Natural killer cell (primary cell): ENCODE results near the gene ITGB5. TPM values are rescaled to one million over a fixed set of nuclear protein-coding genes. Genes with fewer than 3 reads are reported as not detected.

Experiments used
- ATAC-seq, 3 donors: fragments of 150-1000 bp in 2 of 3; fragments of 200-7000 bp in 1 of 3; cut with Tn5 transposase; 1 replicate in 1 of 3; 2 replicates in 2 of 3; pipeline ENCODE4 v1.10.0; 2021; ENCODE audit warnings: mild to moderate bottlenecking in 2 of 3, moderate library complexity in 2 of 3
- DNase-seq, 2 donors: peaks; one replicate each; pipeline versions ENCODE4 v3.0.0 to v3.0.0-alpha.2; 2013 to 2021; ENCODE audit warnings: mixed read lengths in 1 of 2
- H3K27ac ChIP-seq: one replicate; pipeline ENCODE4 v1.5.1; 2013; ENCODE audit warnings: mild to moderate bottlenecking, low read length
- H3K27me3 ChIP-seq: one replicate; pipeline ENCODE4 v1.6.1; 2013; ENCODE audit warnings: low read length; ENCODE audit not compliant: control insufficient read depth, insufficient read depth
- H3K36me3 ChIP-seq: one replicate; pipeline ENCODE4 v1.6.1; 2013; ENCODE audit warnings: low read length; ENCODE audit not compliant: control insufficient read depth, insufficient read depth
- H3K4me1 ChIP-seq: one replicate; pipeline ENCODE4 v1.6.1; 2013; ENCODE audit warnings: low read length; ENCODE audit not compliant: control insufficient read depth, insufficient read depth
- H3K4me3 ChIP-seq: one replicate; pipeline ENCODE4 v1.5.1; 2013; ENCODE audit warnings: low read length
- H3K9me3 ChIP-seq: one replicate; pipeline ENCODE4 v1.6.1; 2013; ENCODE audit warnings: low read length; ENCODE audit not compliant: control insufficient read depth, insufficient read depth
- H3K27ac Mint-ChIP-seq, 2 donors: one replicate each; pipeline ENCODE4 v1.8.0; 2022; ENCODE audit warnings: mild to moderate bottlenecking in 2 of 2, mixed read lengths in 2 of 2, moderate library complexity in 1 of 2
- H3K27me3 Mint-ChIP-seq, 2 donors: one replicate each; pipeline ENCODE4 v1.8.0; 2022; ENCODE audit warnings: low read depth in 2 of 2, mixed read lengths in 2 of 2
- H3K36me3 Mint-ChIP-seq: one replicate; pipeline ENCODE4 v1.8.0; 2022; ENCODE audit warnings: mixed read lengths
- H3K4me1 Mint-ChIP-seq, 2 donors: one replicate each; pipeline ENCODE4 v1.8.0; 2022; ENCODE audit warnings: mixed read lengths in 2 of 2
- H3K4me3 Mint-ChIP-seq: one replicate; pipeline ENCODE4 v1.8.0; 2022; ENCODE audit warnings: mild to moderate bottlenecking, moderate library complexity, mixed read lengths
- H3K9me3 Mint-ChIP-seq, 2 donors: one replicate each; pipeline ENCODE4 v1.8.0; 2022; ENCODE audit warnings: mixed read lengths in 2 of 2
- CTCF ChIP-seq: fragments of 200-600 bp; IDR thresholded peaks from one replicate; pipeline ENCODE4 v1.8.0; 2022; ENCODE audit warnings: antibody characterized with exemption
- WGBS: methylation state at CpG from one replicate; pipeline ENCODE4 v1.1.7; 2013; ENCODE audit warnings: missing lambda C conversion rate; ENCODE audit not compliant: insufficient coverage; 5-methylcytosine and 5-hydroxymethylcytosine counted together
- intact Hi-C: fragments of 100-400 bp; cut with micrococcal nuclease; formaldehyde crosslinking; loops from one replicate; pipeline ENCODE4 v1.14.2; 2022
- total RNA-seq, 4 donors: library from RNA; stranded (reverse); fragments of 120-200 nt in 1 of 4; gene quantifications; one replicate each; pipeline versions ENCODE4 v1.2.3 to v1.2.4, GENCODE V29; 2013 to 2022

Gene ITGB5
- total RNA-seq, 3 donors from 2014 or later (not counting 1 experiment from before 2014, with no cell fraction given) = 1.0 to 8.4 (median 5.4) TPM

- no peaks in the 10 kb centered on the region for H3K36me3 ChIP-seq
- no peak overlapping the region for H3K4me3 Mint-ChIP-seq
- 92% methylated on average over 9 of the region's 9 CpGs for WGBS
- H3K27me3 Mint-ChIP-seq = peaks cover 0 to 12% of the 10 kb centered on the region in 2 donors
- no peaks in the 10 kb centered on the region for H3K9me3 ChIP-seq
- H3K4me3 ChIP-seq = no peak overlapping the region
- intact Hi-C loops = no loop called here
- no peak for TF ChIP-seq CTCF
- H3K27ac ChIP-seq = no peak overlapping the region
- H3K9me3 Mint-ChIP-seq = no peaks in the 10 kb centered on the region
- no peak overlapping the region for H3K27ac Mint-ChIP-seq
- no peak for ATAC-seq
- peaks cover 34% of the 10 kb centered on the region for H3K4me1 ChIP-seq
- H3K4me1 Mint-ChIP-seq = peaks cover 23 to 46% of the 10 kb centered on the region in 2 donors
- H3K27me3 ChIP-seq = no peaks in the 10 kb centered on the region
- no peaks in the 10 kb centered on the region for H3K36me3 Mint-ChIP-seq
- no peak for DNase-seq
Measured at GRCh38 chr3:124779751-124780191, 107.4 kb downstream of the ITGB5 start.

- H3K9me3 ChIP-seq = no peaks in the 10 kb centered on the region
- H3K27me3 ChIP-seq = no peaks in the 10 kb centered on the region
- H3K4me1 Mint-ChIP-seq = peaks cover 16 to 40% of the 10 kb centered on the region in 2 donors
- H3K27me3 Mint-ChIP-seq = peaks cover 0 to 12% of the 10 kb centered on the region in 2 donors
- DNase-seq (no peak), ATAC-seq (no peak)
- WGBS = 94% methylated on average over 5 of the region's 7 CpGs
- H3K4me1 ChIP-seq = peaks cover 27% of the 10 kb centered on the region
- H3K4me3 Mint-ChIP-seq = no peak overlapping the region
- no peak for TF ChIP-seq CTCF
- H3K36me3 ChIP-seq = no peaks in the 10 kb centered on the region
- intact Hi-C loops = no loop called here
- no peaks in the 10 kb centered on the region for H3K9me3 Mint-ChIP-seq
- H3K27ac Mint-ChIP-seq = no peak overlapping the region
- no peak overlapping the region for H3K27ac ChIP-seq
- no peak overlapping the region for H3K4me3 ChIP-seq
- no peaks in the 10 kb centered on the region for H3K36me3 Mint-ChIP-seq
Measured at GRCh38 chr3:124779116-124779515, 108.0 kb downstream of the ITGB5 start.

- H3K9me3 Mint-ChIP-seq = no peaks in the 10 kb centered on the region
- H3K4me1 Mint-ChIP-seq = peaks cover 15 to 30% of the 10 kb centered on the region in 2 donors
- 89% methylated on average over 5 of the region's 5 CpGs for WGBS
- H3K27me3 Mint-ChIP-seq = peaks cover 0 to 10% of the 10 kb centered on the region in 2 donors
- H3K27ac ChIP-seq = no peak overlapping the region
- H3K27ac Mint-ChIP-seq = peak overlapping the region in 1 of 2 donors; percentile 13
- intact Hi-C loops = no loop called here
- ATAC-seq = no peak
- no peak for TF ChIP-seq CTCF
- no peaks in the 10 kb centered on the region for H3K27me3 ChIP-seq
- no peak overlapping the region for H3K4me3 Mint-ChIP-seq
- no peaks in the 10 kb centered on the region for H3K36me3 ChIP-seq
- no peaks in the 10 kb centered on the region for H3K36me3 Mint-ChIP-seq
- no peak overlapping the region for H3K4me3 ChIP-seq
- DNase-seq = no peak
- H3K4me1 ChIP-seq = peaks cover 21% of the 10 kb centered on the region
- H3K9me3 ChIP-seq = no peaks in the 10 kb centered on the region
Measured at GRCh38 chr3:124777762-124778470, 109.2 kb downstream of the ITGB5 start.

- H3K27me3 Mint-ChIP-seq = peaks cover 9 to 10% of the 10 kb centered on the region in 2 donors
- H3K27ac Mint-ChIP-seq = no peak overlapping the region
Measured at GRCh38 chr3:124776856-124777255, 110.3 kb downstream of the ITGB5 start.

More at GRCh38 chr3:124776856-124777255, 110.3 kb downstream of the ITGB5 start:
- ATAC-seq = no peak
- no peak overlapping the region for H3K27ac ChIP-seq
- 92% methylated on average over 5 of the region's 5 CpGs for WGBS
- Mint-ChIP-seq H3K9me3 (no peaks in the 10 kb centered on the region), H3K4me1 (peaks cover 9 to 25% of the 10 kb centered on the region in 2 donors), H3K36me3 (no peaks in the 10 kb centered on the region), H3K4me3 (no peak overlapping the region)
- intact Hi-C loops = no loop called here
- DNase-seq = no peak
- no peaks in the 10 kb centered on the region for H3K36me3 ChIP-seq
- no peak overlapping the region for H3K4me3 ChIP-seq
- no peaks in the 10 kb centered on the region for H3K27me3 ChIP-seq
- no peaks in the 10 kb centered on the region for H3K9me3 ChIP-seq
- peaks cover 17% of the 10 kb centered on the region for H3K4me1 ChIP-seq
- no peak for TF ChIP-seq CTCF
